H1 (cell line): ENCODE results near the gene ZBTB7B. TPM values are rescaled to one million over a fixed set of nuclear protein-coding genes. Genes with fewer than 3 reads are reported as not detected.

Source experiments
- ASH2L ChIP-seq: fragments of 200-600, 300-600 bp; sonication (generic); IDR thresholded peaks from one replicate; pipeline ENCODE4 v1.7.1; 2017; ENCODE audit warnings: low read length
- ATF3 ChIP-seq: IDR thresholded peaks from 2 replicates; pipeline ENCODE4 v1.6.1; 2011; ENCODE audit warnings: low read depth, mild to moderate bottlenecking, low read length; ENCODE audit not compliant: insufficient read depth
- BACH1 ChIP-seq: IDR thresholded peaks from 2 replicates; pipeline ENCODE4 v1.6.1; 2012; ENCODE audit warnings: low read length, improper control_type of control experiment
- BCL11A ChIP-seq, 2 experiments: IDR thresholded peaks; one replicate each; pipeline ENCODE4 v1.6.1; 2011; ENCODE audit warnings: low read depth in 2 of 2, low read length in 2 of 2, mild to moderate bottlenecking in 2 of 2
- BRCA1 ChIP-seq: IDR thresholded peaks from 2 replicates; pipeline ENCODE4 v1.6.1; 2012; ENCODE audit warnings: low read depth, low read length, improper control_type of control experiment
- CTCF ChIP-seq, 3 experiments: IDR thresholded peaks; 1 replicate in 2 of 3; 2 replicates in 1 of 3; pipeline versions ENCODE4 v1.5.1 to v1.6.1; 2011; ENCODE audit warnings: low read length in 3 of 3, mild to moderate bottlenecking in 3 of 3, inconsistent platforms in 2 of 3, low read depth in 1 of 3, moderate library complexity in 1 of 3; ENCODE audit not compliant: insufficient read depth in 1 of 3; ENCODE audit errors: control extremely low read depth in 1 of 3
- E2F6 ChIP-seq: IDR thresholded peaks from 2 replicates; pipeline ENCODE4 v1.6.1; 2012; ENCODE audit warnings: inconsistent platforms
- EGR1 ChIP-seq: IDR thresholded peaks from 2 replicates; pipeline ENCODE4 v1.6.1; 2011; ENCODE audit warnings: low read depth, low read length, borderline replicate concordance
- GABPA ChIP-seq: IDR thresholded peaks from 2 replicates; pipeline ENCODE4 v1.6.1; 2011; ENCODE audit warnings: mild to moderate bottlenecking, low read length, moderate library complexity, borderline replicate concordance; ENCODE audit not compliant: insufficient read depth
- JUND ChIP-seq: IDR thresholded peaks from 2 replicates; pipeline ENCODE4 v1.6.1; 2011; ENCODE audit warnings: mild to moderate bottlenecking, improper control_type of control experiment, low read length
- KDM4A ChIP-seq: IDR thresholded peaks from one replicate; pipeline ENCODE4 v1.7.1; 2012; ENCODE audit warnings: low read depth, mild to moderate bottlenecking, moderate library complexity, low read length, inconsistent platforms; ENCODE audit not compliant: severe bottlenecking
- MAFK ChIP-seq: IDR thresholded peaks from 2 replicates; pipeline ENCODE4 v1.6.1; 2012; ENCODE audit warnings: low read depth, mild to moderate bottlenecking, improper control_type of control experiment, low read length
- POLR2AphosphoS5 ChIP-seq: IDR thresholded peaks from 2 replicates; pipeline ENCODE4 v1.6.1; 2011; ENCODE audit warnings: low read depth, low read length
- RBBP5 ChIP-seq: IDR thresholded peaks from 2 replicates; pipeline ENCODE4 v1.7.1; 2012; ENCODE audit warnings: low read depth, mild to moderate bottlenecking, inconsistent platforms, low read length, moderate library complexity, borderline replicate concordance
- SIN3A ChIP-seq, 2 experiments: IDR thresholded peaks in 1 of 2; conservative IDR thresholded peaks in 1 of 2; 2 replicates each; pipeline ENCODE4 v1.6.1; 2011 to 2012; ENCODE audit warnings: low read length in 2 of 2, improper control_type of control experiment in 1 of 2, low read depth in 1 of 2, mild to moderate bottlenecking in 1 of 2
- SP1 ChIP-seq: IDR thresholded peaks from 2 replicates; pipeline ENCODE4 v1.6.1; 2011; ENCODE audit warnings: low read depth, low read length
- SP2 ChIP-seq: IDR thresholded peaks from 2 replicates; pipeline ENCODE4 v1.6.1; 2012; ENCODE audit warnings: mild to moderate bottlenecking, low read length, inconsistent platforms
- TAF1 ChIP-seq: IDR thresholded peaks from 2 replicates; pipeline ENCODE4 v1.6.1; 2011; ENCODE audit warnings: mild to moderate bottlenecking, low read depth, low read length
- TEAD4 ChIP-seq: IDR thresholded peaks from 2 replicates; pipeline ENCODE4 v1.6.1; 2012; ENCODE audit warnings: low read depth, low read length, inconsistent platforms, mixed read lengths
- polyA plus RNA-seq, 7 experiments: library from polyadenylated mRNA; depleted of rRNA in 3 of 7; stranded (reverse) in 5 of 7; unstranded in 2 of 7; fragments of >200 nt in 5 of 7; fragments of 200-250 nt in 2 of 7; gene quantifications; 1 replicate in 5 of 7; 2 replicates in 1 of 7; 4 replicates in 1 of 7; pipeline versions ENCODE4 v1.2.1 to v1.2.3, GENCODE V29; 2011 to 2013; ENCODE audit warnings: missing spikeins in 2 of 7, mixed read lengths in 2 of 7
- total RNA-seq: library from RNA; stranded (reverse); fragmentation: NEBNext Ultra II Directional; extraction: Animal tissue kit (Norgen Biotek cat#: 25700); gene quantifications from 2 replicates; pipeline ENCODE4 v1.2.1, GENCODE V29; 2021

The ZBTB7B gene
- total and polyA plus RNA-seq, 2 of the 8 experiments (the other 6 are each of a cell fraction or from before 2014, with no cell fraction given): 24.5 to 36.9 TPM

GRCh38 chr1:155017041-155017945, 14.7 kb downstream of the ZBTB7B start (continued):
- TF ChIP-seq SIN3A (conservative IDR thresholded peaks at IDR 0.05 in 1 of 2, IDR thresholded peaks at IDR 0.05 in 1 of 2; ENCODE audit: low read depth in 1 of 2, low read length in 2 of 2): peak in 1 of 2 experiments; percentile 86; a peak in 1 of 4 replicates
- peak; percentile 45; the same call in 1 of the 2 replicates for TF ChIP-seq ATF3
- peak; percentile 68; the same call in 1 of the 2 replicates for TF ChIP-seq JUND
- peak; percentile 49 for TF ChIP-seq ASH2L
- no peak for TF ChIP-seq E2F6
- no peak for TF ChIP-seq TAF1
- peak in 2 of 3 experiments; percentile 99 to 100; a peak in 3 of 4 replicates for TF ChIP-seq CTCF (IDR thresholded peaks at IDR 0.05; ENCODE audit: control extremely low read depth in 1 of 3, insufficient read depth in 1 of 3, low read depth in 1 of 3, low read length in 3 of 3)
- TF ChIP-seq SP2: no peak
- TF ChIP-seq SP1: peak; percentile 33; the same call in 1 of the 2 replicates
- TF ChIP-seq EGR1: 0 out of 2 replicates have a peak, but pooled peaks have one; percentile 44
- no peak for TF ChIP-seq BRCA1
- TF ChIP-seq POLR2AphosphoS5: peak; percentile 55; the same call in 1 of the 2 replicates
- TF ChIP-seq KDM4A: peak; percentile 74
- TF ChIP-seq RBBP5: no peak; the same call in 1 of the 2 replicates
- peak; percentile 30; the same call in 1 of the 2 replicates for TF ChIP-seq MAFK
- no peak for TF ChIP-seq BCL11A (IDR thresholded peaks at IDR 0.05; ENCODE audit: low read depth in 2 of 2, low read length in 2 of 2)
- TF ChIP-seq BACH1: peak; percentile 81; the same call in 1 of the 2 replicates
- peak; percentile 29; the same call in 1 of the 2 replicates for TF ChIP-seq TEAD4
- TF ChIP-seq GABPA: no peak
